Measurements from ENCODE around the gene DNAH1. TPM values are rescaled to one million over a fixed set of nuclear protein-coding genes. Genes with fewer than 3 reads are reported as not detected.

Gene DNAH1
- total and polyA plus RNA-seq, 7 donors, result 1.2 to 8.6 (median 4.6) TPM

DNA sequence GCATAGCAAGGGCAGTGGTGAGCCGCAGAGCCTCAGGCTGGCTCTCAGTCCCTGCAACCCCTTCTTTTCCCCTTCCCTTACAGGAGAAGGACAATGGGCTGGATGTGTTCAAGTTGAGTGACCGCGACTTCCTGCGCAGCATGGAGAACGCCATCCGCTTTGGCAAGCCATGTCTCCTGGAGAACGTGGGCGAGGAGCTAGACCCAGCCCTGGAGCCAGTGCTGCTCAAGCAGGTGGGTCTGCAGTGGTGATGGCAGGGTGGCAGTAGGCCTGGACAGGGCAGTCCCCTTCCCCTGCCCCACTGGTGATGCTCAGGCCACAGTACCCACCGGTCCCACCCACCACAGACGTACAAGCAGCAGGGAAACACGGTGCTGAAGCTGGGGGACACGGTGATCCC is 75.0 kb downstream of the DNAH1 start:
- no peaks in the 10 kb centered on the region for H3K9me3 ChIP-seq
- intact Hi-C loops (cut with DNase I), result no loop called here
- no peaks in the 10 kb centered on the region for H3K4me1 ChIP-seq
- no peak overlapping the region for H3K27ac ChIP-seq
- no peak for DNase-seq
- peaks cover 0 to 16% (median 0%) of the 10 kb centered on the region in 4 donors for H3K36me3 ChIP-seq
- no peak overlapping the region for H3K4me3 ChIP-seq
- TF ChIP-seq POLR2A (IDR thresholded peaks at IDR 0.05), result no peak
- no peak for TF ChIP-seq CTCF (IDR thresholded peaks at IDR 0.05)
- no peak for TF ChIP-seq POLR2AphosphoS5 (IDR thresholded peaks at IDR 0.05)
- no peak for TF ChIP-seq EP300 (IDR thresholded peaks at IDR 0.05)
- H3K27me3 ChIP-seq, result no peaks in the 10 kb centered on the region
- 95 to 96% methylated on average over 12 of the region's 12 CpGs for WGBS, 2 donors

- intact Hi-C loops (cut with DNase I), result no loop called here
- Histone ChIP-seq H3K4me1 (no peaks in the 10 kb centered on the region), H3K9me3 (no peaks in the 10 kb centered on the region), H3K27me3 (no peaks in the 10 kb centered on the region), H3K27ac (no peak overlapping the region), H3K4me3 (no peak overlapping the region), H3K36me3 (peaks cover 0 to 16% (median 0%) of the 10 kb centered on the region in 4 donors)
- WGBS, 2 donors, result 94 to 97% methylated on average over 16 of the region's 16 CpGs
- DNase-seq, result no peak
- TF ChIP-seq POLR2A (IDR thresholded peaks at IDR 0.05), result no peak
- no peak for TF ChIP-seq EP300 (IDR thresholded peaks at IDR 0.05)
- TF ChIP-seq POLR2AphosphoS5 (IDR thresholded peaks at IDR 0.05), result no peak
Measured at GRCh38 chr3:52392216-52392930, 76.3 kb downstream of the DNAH1 start.

DNA sequence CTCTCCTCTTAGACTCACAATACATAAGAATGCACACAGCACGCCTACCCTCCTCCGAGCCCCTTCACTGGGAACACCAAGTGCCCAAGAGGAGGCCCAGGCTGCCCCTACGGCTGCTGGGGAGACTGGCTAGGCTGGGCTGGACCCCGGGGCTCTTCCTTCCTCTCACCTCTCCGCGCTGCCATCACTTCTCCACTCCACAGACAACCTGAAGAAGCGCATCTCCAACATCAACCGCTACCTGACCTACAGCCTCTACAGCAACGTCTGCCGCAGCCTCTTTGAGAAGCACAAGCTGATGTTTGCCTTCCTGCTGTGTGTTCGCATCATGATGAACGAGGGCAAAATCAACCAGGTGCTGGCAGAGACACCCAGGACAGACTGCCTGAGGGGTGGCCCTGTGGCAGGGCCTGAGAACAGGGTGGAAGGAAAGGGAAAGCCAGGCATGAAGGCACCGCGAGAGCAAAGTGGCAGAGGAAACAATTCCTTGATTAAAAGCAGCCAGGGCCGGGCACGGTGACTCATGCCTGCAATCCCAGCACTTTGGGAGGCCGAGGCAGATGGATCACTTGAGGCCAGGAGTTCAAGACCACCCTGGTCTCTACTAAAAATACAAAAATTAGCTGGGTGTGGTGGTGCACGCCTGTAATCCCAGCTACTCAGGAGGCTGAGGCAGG is 77.2 kb downstream of the DNAH1 start:
- Histone ChIP-seq H3K27me3 (no peaks in the 10 kb centered on the region), H3K4me1 (no peaks in the 10 kb centered on the region), H3K9me3 (no peaks in the 10 kb centered on the region), H3K4me3 (no peak overlapping the region), H3K36me3 (peaks cover 0 to 16% (median 0%) of the 10 kb centered on the region in 4 donors), H3K27ac (no peak overlapping the region)
- TF ChIP-seq CTCF (IDR thresholded peaks at IDR 0.05) (no peak), POLR2AphosphoS5 (IDR thresholded peaks at IDR 0.05) (no peak), EP300 (IDR thresholded peaks at IDR 0.05) (no peak)
- intact Hi-C loops (cut with DNase I), result no loop called here
- 92 to 93% methylated on average over 18 of the region's 18 CpGs for WGBS, 2 donors
- no peak for DNase-seq

- no peak for DNase-seq
- TF ChIP-seq CTCF (IDR thresholded peaks at IDR 0.05) (no peak), EP300 (IDR thresholded peaks at IDR 0.05) (no peak), POLR2A (IDR thresholded peaks at IDR 0.05) (no peak), POLR2AphosphoS5 (IDR thresholded peaks at IDR 0.05) (no peak)
- Histone ChIP-seq H3K4me3 (no peak overlapping the region), H3K4me1 (no peaks in the 10 kb centered on the region), H3K27ac (no peak overlapping the region), H3K36me3 (peaks cover 0 to 16% (median 0%) of the 10 kb centered on the region in 4 donors), H3K9me3 (no peaks in the 10 kb centered on the region), H3K27me3 (no peaks in the 10 kb centered on the region)
- WGBS, 2 donors, result 94 to 95% methylated on average over 18 of the region's 18 CpGs
- intact Hi-C loops (cut with DNase I), result no loop called here
Measured at GRCh38 chr3:52393959-52394670, 78.0 kb downstream of the DNAH1 start.
